ENCODE measurements around the gene FAM163A.

Gene FAM163A

GRCh38 chr1:179714159-179714558 lies 28.9 kb upstream of the FAM163A start:
- TF ChIP-seq CTCF (conservative IDR thresholded peaks at IDR 0.05) (no peak), ZFX (IDR thresholded peaks at IDR 0.05) (no peak)
- no peak overlapping the region for H3K27ac ChIP-seq

GRCh38 chr1:179714623-179715022 lies 28.5 kb upstream of the FAM163A start:
- H3K27ac ChIP-seq = no peak overlapping the region
- TF ChIP-seq ZFX (IDR thresholded peaks at IDR 0.05) (no peak), CTCF (conservative IDR thresholded peaks at IDR 0.05) (no peak)

DNA sequence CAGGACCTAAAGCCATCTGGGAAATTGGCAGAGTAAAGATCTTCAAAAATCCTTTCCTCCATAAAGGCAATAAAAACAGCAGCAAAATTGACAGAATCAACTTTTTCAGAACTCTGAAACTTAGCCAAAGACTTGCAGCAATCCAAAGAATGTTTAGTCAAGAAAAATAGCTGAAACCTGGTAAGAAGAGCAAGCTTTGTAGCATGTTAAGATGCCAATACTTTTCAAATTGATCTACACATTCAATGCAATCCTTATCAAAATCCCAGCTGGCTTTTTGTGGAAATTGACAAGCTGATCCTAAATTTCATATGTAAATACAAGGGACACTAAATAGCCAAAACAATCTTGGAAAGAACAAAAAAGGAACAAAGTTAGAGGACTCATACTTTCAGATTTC lies 23.8 kb upstream of the FAM163A start:
- TF ChIP-seq ZFX (IDR thresholded peaks at IDR 0.05) (no peak), CTCF (conservative IDR thresholded peaks at IDR 0.05) (no peak)
- no peak overlapping the region for H3K27ac ChIP-seq

DNA sequence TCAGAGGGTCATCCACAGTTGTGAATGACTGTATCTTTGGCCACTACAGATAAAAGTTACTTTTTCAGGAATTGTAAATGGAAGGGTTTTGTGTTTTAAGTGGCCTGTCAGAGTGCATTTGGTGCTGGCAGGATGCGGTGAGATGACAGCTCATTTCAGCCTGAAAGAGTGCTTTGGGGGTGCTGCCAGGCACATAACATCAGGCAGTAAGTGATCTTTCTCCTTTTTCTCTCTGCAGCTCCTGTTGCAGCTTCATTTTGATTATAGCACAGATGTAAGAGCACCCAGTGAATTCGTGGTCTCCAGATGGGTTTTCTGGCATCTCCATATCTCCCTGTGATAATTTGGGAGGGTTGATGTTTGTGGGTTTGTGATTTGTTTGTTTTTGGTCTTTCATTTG lies 14.8 kb upstream of the FAM163A start:
- no peak overlapping the region for H3K27ac ChIP-seq
- TF ChIP-seq CTCF (conservative IDR thresholded peaks at IDR 0.05) = no peak
- no peak for TF ChIP-seq ZFX (IDR thresholded peaks at IDR 0.05)

DNA sequence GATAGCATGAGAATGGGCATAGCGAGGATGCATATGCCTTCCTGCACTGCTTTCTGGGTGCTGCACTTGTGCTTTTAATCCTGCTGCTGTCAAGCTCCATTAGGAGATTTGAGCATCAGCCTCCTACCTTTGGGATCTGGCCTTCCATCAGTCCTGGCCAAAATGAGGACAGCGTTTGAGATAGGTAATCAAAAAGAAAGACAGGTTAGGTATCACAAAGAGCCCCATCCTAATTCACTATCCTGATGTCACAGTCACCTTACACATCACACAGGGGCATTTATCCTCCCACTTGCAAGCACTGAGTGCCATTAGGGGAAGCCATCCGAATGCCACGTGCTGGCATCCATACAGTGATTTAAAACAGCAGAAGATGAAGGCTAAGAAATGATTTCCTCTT lies 13.2 kb upstream of the FAM163A start:
- no peak for TF ChIP-seq CTCF (conservative IDR thresholded peaks at IDR 0.05)
- TF ChIP-seq ZFX (IDR thresholded peaks at IDR 0.05) = no peak
- no peak overlapping the region for H3K27ac ChIP-seq

DNA sequence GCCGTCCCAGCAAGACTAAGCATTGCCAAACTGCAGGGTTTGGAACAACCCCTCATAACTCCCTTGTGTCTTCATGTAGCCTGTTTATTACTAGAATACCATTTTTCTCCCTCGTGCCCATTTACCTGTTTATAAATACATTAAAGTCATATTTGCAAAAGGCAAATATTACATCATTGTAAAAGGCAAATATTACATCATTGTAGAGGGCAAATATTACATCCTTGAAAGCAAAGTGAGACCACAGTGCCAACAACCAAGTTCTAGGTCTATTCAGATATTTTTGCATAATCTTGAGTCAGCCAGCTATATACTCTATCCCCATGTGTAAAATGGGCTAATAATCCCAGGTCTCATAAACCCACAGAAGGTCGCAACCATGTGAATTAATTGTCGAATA lies 11.4 kb upstream of the FAM163A start:
- no peak overlapping the region for H3K27ac ChIP-seq
- TF ChIP-seq CTCF (conservative IDR thresholded peaks at IDR 0.05) = no peak
- TF ChIP-seq ZFX (IDR thresholded peaks at IDR 0.05) = no peak

GRCh38 chr1:179742291-179742690 lies 800 bp upstream of the FAM163A start:
- no peak for TF ChIP-seq ZFX (IDR thresholded peaks at IDR 0.05)
- no peak overlapping the region for H3K27ac ChIP-seq

- no peak for TF ChIP-seq CTCF (conservative IDR thresholded peaks at IDR 0.05)
- TF ChIP-seq ZFX (IDR thresholded peaks at IDR 0.05) = no peak
Measured at GRCh38 chr1:179743679-179744400, 749 bp downstream of the FAM163A start.

More at GRCh38 chr1:179743679-179744400, 749 bp downstream of the FAM163A start:
- no peak overlapping the region for H3K27ac ChIP-seq
